ENCODE results near the gene CDA.

The CDA gene

DNA sequence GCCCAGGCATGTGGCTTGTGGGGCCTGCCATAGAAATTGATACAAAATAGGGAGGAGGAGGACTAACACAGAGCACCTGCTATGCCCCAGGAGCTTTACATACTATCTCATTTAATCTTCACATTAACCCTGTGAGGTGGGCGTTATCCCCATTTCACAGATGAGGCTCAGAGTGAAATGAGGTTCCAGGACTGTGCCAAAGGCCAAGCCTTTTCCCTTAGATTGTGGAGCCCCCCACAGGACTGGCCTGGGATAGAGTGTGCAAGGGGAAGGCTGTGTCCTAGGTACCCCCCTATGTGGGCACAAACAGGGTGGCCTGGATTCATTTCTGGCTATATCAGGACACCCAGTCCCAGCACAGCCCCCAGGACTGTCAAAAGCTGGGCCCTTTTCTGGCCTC lies 74.5 kb downstream of the CDA start:
- no peaks in the 10 kb centered on the region for H3K27me3 ChIP-seq (ENCODE audit: control insufficient read depth, low read length)

DNA sequence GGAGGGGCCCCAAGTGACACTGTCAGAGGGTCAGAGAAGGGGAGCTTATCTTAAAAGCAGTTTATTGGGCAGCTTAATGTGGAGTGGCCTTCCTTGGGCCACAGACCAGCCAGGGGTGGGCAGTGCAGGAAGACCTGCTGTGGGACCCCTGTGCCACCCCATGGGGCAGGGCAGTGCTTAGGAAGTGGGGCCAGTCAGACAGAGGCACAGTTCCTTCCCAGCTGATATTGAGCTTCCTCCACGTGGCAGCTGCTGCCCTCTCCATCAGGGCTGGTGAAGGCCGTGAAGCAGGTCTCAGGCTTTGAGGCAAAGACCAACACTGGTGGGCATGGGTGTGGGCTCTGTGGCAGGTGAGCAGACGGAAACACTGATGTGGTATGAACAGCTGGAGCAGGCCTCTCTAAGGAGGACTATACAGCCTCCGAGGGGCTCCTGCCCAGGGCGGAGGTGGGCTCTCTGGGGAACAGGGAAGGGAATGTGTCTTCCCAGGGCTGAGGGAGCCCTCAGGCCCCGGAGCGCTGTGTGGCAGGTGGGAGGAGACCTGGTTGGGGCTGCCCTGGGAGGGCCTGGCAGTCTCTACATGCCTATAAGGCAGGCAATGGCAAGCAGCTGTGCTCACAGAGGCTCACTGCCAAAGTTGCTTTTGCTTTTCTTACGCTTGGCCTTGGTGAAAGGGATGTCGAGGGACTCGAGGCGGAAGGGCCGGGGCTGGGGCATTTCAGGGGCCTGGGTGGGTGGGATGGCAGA lies 75.2 kb downstream of the CDA start:
- peaks cover 25% of the 10 kb centered on the region for H3K79me2 ChIP-seq (ENCODE audit: control insufficient read depth, low read length)
- H3K4me1 ChIP-seq (ENCODE audit: control insufficient read depth, low read length), result peaks cover 37% of the 10 kb centered on the region
- H3K4me2 ChIP-seq (ENCODE audit: low read length), result no peak overlapping the region
- H4K20me1 ChIP-seq (ENCODE audit: control insufficient read depth, insufficient read depth, low read depth, low read length), result peaks cover 8% of the 10 kb centered on the region; the same call in 1 of the 2 replicates
- 0 out of 2 replicates have a peak, but pooled peaks cover 2% of the 10 kb centered on the region for H3K9me3 ChIP-seq (ENCODE audit: control insufficient read depth, insufficient read depth, low read length)
- H3F3A ChIP-seq (ENCODE audit: control insufficient read depth, insufficient read depth), result no peaks in the 10 kb centered on the region
- no peaks in the 10 kb centered on the region for H3K9me2 ChIP-seq (replicated peaks; ENCODE audit: control insufficient read depth, low read length)
- no peak overlapping the region for H3K4me3 ChIP-seq (ENCODE audit: low read length)
- no peak for TF ChIP-seq EZH2phosphoT487 (IDR thresholded peaks at IDR 0.05; ENCODE audit: borderline replicate concordance, low read length)
- TF ChIP-seq, protein P1, sequence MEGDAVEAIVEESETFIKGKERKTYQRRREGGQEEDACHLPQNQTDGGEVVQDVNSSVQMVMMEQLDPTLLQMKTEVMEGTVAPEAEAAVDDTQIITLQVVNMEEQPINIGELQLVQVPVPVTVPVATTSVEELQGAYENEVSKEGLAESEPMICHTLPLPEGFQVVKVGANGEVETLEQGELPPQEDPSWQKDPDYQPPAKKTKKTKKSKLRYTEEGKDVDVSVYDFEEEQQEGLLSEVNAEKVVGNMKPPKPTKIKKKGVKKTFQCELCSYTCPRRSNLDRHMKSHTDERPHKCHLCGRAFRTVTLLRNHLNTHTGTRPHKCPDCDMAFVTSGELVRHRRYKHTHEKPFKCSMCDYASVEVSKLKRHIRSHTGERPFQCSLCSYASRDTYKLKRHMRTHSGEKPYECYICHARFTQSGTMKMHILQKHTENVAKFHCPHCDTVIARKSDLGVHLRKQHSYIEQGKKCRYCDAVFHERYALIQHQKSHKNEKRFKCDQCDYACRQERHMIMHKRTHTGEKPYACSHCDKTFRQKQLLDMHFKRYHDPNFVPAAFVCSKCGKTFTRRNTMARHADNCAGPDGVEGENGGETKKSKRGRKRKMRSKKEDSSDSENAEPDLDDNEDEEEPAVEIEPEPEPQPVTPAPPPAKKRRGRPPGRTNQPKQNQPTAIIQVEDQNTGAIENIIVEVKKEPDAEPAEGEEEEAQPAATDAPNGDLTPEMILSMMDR (IDR thresholded peaks at IDR 0.05; ENCODE audit: low read depth, low read length, poor library complexity, severe bottlenecking), result no peak
- H3K27me3 ChIP-seq (ENCODE audit: control insufficient read depth, low read length), result no peaks in the 10 kb centered on the region
- H3K27ac ChIP-seq (ENCODE audit: low read depth, low read length), result no peak overlapping the region
- peaks cover 20% of the 10 kb centered on the region for H3K36me3 ChIP-seq (ENCODE audit: control insufficient read depth, low read length)

More for the DNA sequence above, 74.5 kb downstream of the CDA start:
- Histone ChIP-seq H3K4me2 (ENCODE audit: low read length) (no peak overlapping the region), H3K79me2 (ENCODE audit: control insufficient read depth, low read length) (peaks cover 33% of the 10 kb centered on the region), H3K4me1 (ENCODE audit: control insufficient read depth, low read length) (peaks cover 39% of the 10 kb centered on the region), H3K36me3 (ENCODE audit: control insufficient read depth, low read length) (peaks cover 28% of the 10 kb centered on the region), H3K9me2 (replicated peaks; ENCODE audit: control insufficient read depth, low read length) (no peaks in the 10 kb centered on the region), H4K20me1 (ENCODE audit: control insufficient read depth, insufficient read depth, low read depth, low read length) (peaks cover 9% of the 10 kb centered on the region; the same call in 1 of the 2 replicates), H3K27ac (ENCODE audit: low read depth, low read length) (no peak overlapping the region), H3K4me3 (ENCODE audit: low read length) (no peak overlapping the region), H3K9me3 (ENCODE audit: control insufficient read depth, insufficient read depth, low read length) (0 out of 2 replicates have a peak, but pooled peaks cover 2% of the 10 kb centered on the region), H3F3A (ENCODE audit: control insufficient read depth, insufficient read depth) (no peaks in the 10 kb centered on the region)
- no peak for TF ChIP-seq EZH2phosphoT487 (IDR thresholded peaks at IDR 0.05; ENCODE audit: borderline replicate concordance, low read length)
- TF ChIP-seq, protein P1 (IDR thresholded peaks at IDR 0.05; ENCODE audit: low read depth, low read length, poor library complexity, severe bottlenecking), result no peak

DNA sequence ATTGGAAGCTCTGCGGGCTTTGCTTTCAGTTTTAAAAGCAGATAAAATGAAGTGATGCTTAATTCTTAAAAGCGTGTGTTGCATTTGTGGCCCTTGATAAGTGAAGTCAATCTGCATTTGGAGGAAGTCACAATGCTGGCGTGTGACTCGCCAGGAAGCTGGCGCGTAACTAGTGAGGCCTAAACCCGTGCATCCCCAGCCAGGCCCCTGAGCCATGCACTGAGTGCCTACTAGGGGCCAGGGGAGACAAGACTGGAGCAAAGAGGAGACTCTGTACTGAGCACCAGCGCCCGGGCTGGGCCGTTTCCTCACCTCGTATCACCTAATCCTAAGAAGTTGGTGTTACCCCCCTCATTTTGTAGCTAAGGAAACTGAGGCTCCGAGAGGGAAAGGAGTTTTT lies 76.8 kb downstream of the CDA start:
- TF ChIP-seq EZH2phosphoT487 (IDR thresholded peaks at IDR 0.05; ENCODE audit: borderline replicate concordance, low read length), result no peak
- TF ChIP-seq, protein P1 (IDR thresholded peaks at IDR 0.05; ENCODE audit: low read depth, low read length, poor library complexity, severe bottlenecking), result no peak
- no peak overlapping the region for H3K4me3 ChIP-seq (ENCODE audit: low read length)
- H3K27me3 ChIP-seq (ENCODE audit: control insufficient read depth, low read length), result no peaks in the 10 kb centered on the region
- H3K36me3 ChIP-seq (ENCODE audit: control insufficient read depth, low read length), result peaks cover 4% of the 10 kb centered on the region
- peaks cover 24% of the 10 kb centered on the region for H3K4me1 ChIP-seq (ENCODE audit: control insufficient read depth, low read length)
- no peaks in the 10 kb centered on the region for H3K9me2 ChIP-seq (replicated peaks; ENCODE audit: control insufficient read depth, low read length)
- H3K9me3 ChIP-seq (ENCODE audit: control insufficient read depth, insufficient read depth, low read length), result 0 out of 2 replicates have a peak, but pooled peaks cover 2% of the 10 kb centered on the region
- H3F3A ChIP-seq (ENCODE audit: control insufficient read depth, insufficient read depth), result no peaks in the 10 kb centered on the region
- peaks cover 9% of the 10 kb centered on the region for H3K79me2 ChIP-seq (ENCODE audit: control insufficient read depth, low read length)
- H4K20me1 ChIP-seq (ENCODE audit: control insufficient read depth, insufficient read depth, low read depth, low read length), result no peaks in the 10 kb centered on the region
- no peak overlapping the region for H3K27ac ChIP-seq (ENCODE audit: low read depth, low read length)
- no peak overlapping the region for H3K4me2 ChIP-seq (ENCODE audit: low read length)

All from DOHH2 (cell line).